GM12878 (cell line): ENCODE results near the gene POU6F2. TPM values are rescaled to one million over a fixed set of nuclear protein-coding genes. Genes with fewer than 3 reads are reported as not detected.

Experiments
- ATAC-seq: fragments of 200-7000 bp; cut with Tn5 transposase; 3 replicates; pipeline ENCODE4 v1.9.1; 2020; ENCODE audit warnings: mild to moderate bottlenecking, moderate library complexity
- BruUV-seq: library from RNA; stranded (reverse); fragments of 400-500 nt; replicated peaks from 2 replicates; lab custom pipeline; 2021; lab: Mats Ljungman, UMichigan
- CTCF ChIA-PET: fragments of 300-600 bp; sonication (Branson Sonifier 250); formaldehyde crosslinking; extraction: SDS; loops from one replicate; lab custom pipeline; 2021; ENCODE audit warnings: inconsistent platforms; lab: Yijun Ruan, JAX
- POLR2A ChIA-PET: fragments of 350-600 bp; formaldehyde crosslinking; extraction: SDS; loops from one replicate; lab custom pipeline; 2021; ENCODE audit warnings: inconsistent platforms; lab: Charles Lee
- RAD21 ChIA-PET: fragments of 300-600 bp; sonication (Branson Sonifier 250); formaldehyde crosslinking; loops from one replicate; lab custom pipeline; 2023; ENCODE audit warnings: antibody characterized with exemption; ENCODE audit not compliant: unreplicated experiment; lab: Charles Lee
- SMC1A ChIA-PET: fragments of 300-600 bp; sonication (Branson Sonifier 250); formaldehyde crosslinking; loops from one replicate; lab custom pipeline; 2023; ENCODE audit not compliant: unreplicated experiment, uncharacterized antibody; lab: Charles Lee
- DNase-seq: peaks from one replicate; pipeline ENCODE4 v3.0.0-alpha.2; 2011; ENCODE audit warnings: low read depth, low spot score
- FAIRE-seq: peaks from 3 replicates; lab custom pipeline; 2011; peaks lifted over from hg19 to GRCh38; lab: Jason Lieb, UNC
- H2AFZ ChIP-seq: 2 replicates; pipeline ENCODE4 v1.6.0; 2011; ENCODE audit warnings: low read depth, low read length, control low read depth; ENCODE audit not compliant: control insufficient read depth
- H3K27ac ChIP-seq: 2 replicates; pipeline ENCODE4 v1.5.1; 2011; ENCODE audit warnings: control low read depth; ENCODE audit not compliant: control insufficient read depth, insufficient read depth
- H3K27me3 ChIP-seq, 2 experiments: replicated peaks in 1 of 2; 2 replicates each; pipeline versions ENCODE4 v1.6.0 to v1.6.1; 2011; ENCODE audit warnings: low read length in 1 of 2; ENCODE audit not compliant: control insufficient read depth in 2 of 2, insufficient read depth in 2 of 2
- H3K36me3 ChIP-seq, 2 experiments: 2 replicates each; pipeline ENCODE4 v1.5.1; 2011; ENCODE audit warnings: low read length in 1 of 2; ENCODE audit not compliant: control insufficient read depth in 2 of 2, insufficient read depth in 2 of 2
- H3K4me1 ChIP-seq: 2 replicates; pipeline ENCODE4 v1.6.1; 2011; ENCODE audit warnings: mild to moderate bottlenecking, low read length, moderate library complexity, mixed read lengths; ENCODE audit not compliant: control insufficient read depth, insufficient read depth
- H3K4me2 ChIP-seq: 2 replicates; pipeline ENCODE4 v1.6.0; 2011; ENCODE audit warnings: control low read depth; ENCODE audit not compliant: control insufficient read depth, insufficient read depth
- H3K4me3 ChIP-seq: fragments of 200-600 bp; sonication (generic); 2 replicates; pipeline ENCODE4 v1.5.1; 2016
- H3K79me2 ChIP-seq: 2 replicates; pipeline ENCODE4 v1.6.0; 2011; ENCODE audit warnings: low read length; ENCODE audit not compliant: control insufficient read depth, insufficient read depth
- H3K9ac ChIP-seq: 2 replicates; pipeline ENCODE4 v1.8.0; 2011; ENCODE audit warnings: low read length, control low read depth, mixed read lengths; ENCODE audit not compliant: control insufficient read depth, insufficient read depth
- H3K9me3 ChIP-seq: replicated peaks from 3 replicates; pipeline ENCODE4 v1.5.1; 2011; ENCODE audit warnings: mild to moderate bottlenecking, low read length; ENCODE audit not compliant: control insufficient read depth, insufficient read depth
- H4K20me1 ChIP-seq: 2 replicates; pipeline ENCODE4 v1.6.0; 2011; ENCODE audit not compliant: control insufficient read depth, insufficient read depth
- ASH2L ChIP-seq: fragments of 300-600, 200-600 bp; sonication (generic); IDR thresholded peaks from 2 replicates; pipeline ENCODE4 v1.6.1; 2017; ENCODE audit warnings: low read depth, mild to moderate bottlenecking, borderline replicate concordance
- BCLAF1 ChIP-seq: fragments of 450-650 bp; IDR thresholded peaks from 2 replicates; pipeline ENCODE4 v1.6.1; 2017; ENCODE audit warnings: antibody characterized with exemption, mild to moderate bottlenecking, moderate library complexity
- E4F1 ChIP-seq: fragments of 450-650 bp; IDR thresholded peaks from 2 replicates; pipeline ENCODE4 v1.6.1; 2018; ENCODE audit warnings: borderline replicate concordance, mild to moderate bottlenecking; ENCODE audit not compliant: partially characterized antibody
- EED ChIP-seq: sonication (generic); IDR thresholded peaks from 2 replicates; pipeline ENCODE4 v1.6.1; 2016; ENCODE audit warnings: antibody characterized with exemption, low read depth
- FOS ChIP-seq: IDR thresholded peaks from 3 replicates; pipeline ENCODE4 v1.6.1; 2011; ENCODE audit warnings: borderline replicate concordance; ENCODE audit not compliant: insufficient read length; ENCODE audit errors: extremely low read depth
- GATAD2B ChIP-seq: fragments of 450-650 bp; conservative IDR thresholded peaks from 2 replicates; pipeline ENCODE4 v1.6.1; 2017; ENCODE audit warnings: low read depth, mild to moderate bottlenecking, moderate library complexity
- HCFC1 ChIP-seq: fragments of 150-350 bp; IDR thresholded peaks from 2 replicates; pipeline ENCODE4 v1.6.1; 2014; ENCODE audit warnings: low read length
- MLLT1 ChIP-seq: fragments of 450-650 bp; IDR thresholded peaks from 2 replicates; pipeline ENCODE4 v1.6.1; 2016; ENCODE audit warnings: mild to moderate bottlenecking
- POLR2A ChIP-seq: IDR thresholded peaks from 2 replicates; pipeline ENCODE4 v1.6.1; 2011; ENCODE audit warnings: low read depth, mild to moderate bottlenecking, low read length
- SREBF1 ChIP-seq: IDR thresholded peaks from 2 replicates; pipeline ENCODE4 v1.6.1; 2012; ENCODE audit warnings: mild to moderate bottlenecking, low read length
- SRF ChIP-seq, 2 experiments: IDR thresholded peaks; 2 replicates each; pipeline ENCODE4 v1.6.1; 2011; ENCODE audit warnings: low read depth in 2 of 2, low read length in 2 of 2, mild to moderate bottlenecking in 1 of 2, moderate library complexity in 1 of 2
- STAT3 ChIP-seq: IDR thresholded peaks from 2 replicates; pipeline ENCODE4 v1.6.1; 2011; ENCODE audit warnings: low read depth, low read length, improper control_type of control experiment
- YY1 ChIP-seq: IDR thresholded peaks from 2 replicates; pipeline ENCODE4 v1.6.1; 2011; ENCODE audit warnings: low read depth, mild to moderate bottlenecking, low read length
- ZNF217 ChIP-seq: fragments of 450-650 bp; IDR thresholded peaks from 2 replicates; pipeline ENCODE4 v1.6.1; 2017; ENCODE audit warnings: antibody characterized with exemption, mild to moderate bottlenecking
- WGBS: methylation state at CpG from one replicate; pipeline ENCODE4 v1.1.6; 2016; ENCODE audit warnings: low lambda C conversion rate; ENCODE audit not compliant: insufficient replicate concordance, insufficient coverage; ENCODE audit errors: missing lambda C conversion rate; 5-methylcytosine and 5-hydroxymethylcytosine counted together
- in situ Hi-C: fragments of 300-500 bp; cut with MboI; formaldehyde crosslinking; loops from 9 replicates; pipeline ENCODE4 v1.14.3; 2018; ENCODE audit warnings: mixed read lengths
- intact Hi-C: fragments of 100-400 bp; cut with micrococcal nuclease; formaldehyde crosslinking; loops from one replicate; pipeline ENCODE4 v1.14.2; 2022; ENCODE audit not compliant: unreplicated experiment
- polyA plus RNA-seq, 11 experiments: library from polyadenylated mRNA; depleted of rRNA in 4 of 11; unstranded in 6 of 11; stranded (reverse) in 5 of 11; fragments of >200 nt; fragmentation: Nextera tagmentation in 4 of 11; fragmentation: Illumina TruSeq in 1 of 11; extraction: Ambion mirVana in 4 of 11; extraction: Trizol in 1 of 11; gene quantifications; 1 replicate in 1 of 11; 2 replicates in 10 of 11; pipeline versions ENCODE4 v1.2.1 to v1.2.3, GENCODE V29; 2011 to 2016; ENCODE audit warnings: inconsistent platforms in 2 of 11, missing spikeins in 2 of 11, low read depth in 1 of 11
- total RNA-seq, 4 experiments: library from RNA; depleted of rRNA in 3 of 4; stranded (reverse); fragments of >200 nt in 3 of 4; fragmentation: Illumina TruSeq in 1 of 4; extraction: Trizol in 1 of 4; gene quantifications; 2 replicates each; pipeline versions ENCODE4 v1.2.1 to v1.2.3, GENCODE V29; 2013 to 2021

The POU6F2 gene
- total and polyA plus RNA-seq, 10 of the 15 experiments (the other 5 are each of a cell fraction or from before 2014, with no cell fraction given), result 0.10 TPM; not detected in 9

GRCh38 chr7:39259391-39260003 is 281.8 kb downstream of the POU6F2 start (continued):
- TF ChIP-seq MLLT1 (no peak), POLR2A (no peak), HCFC1 (no peak)

GRCh38 chr7:39260279-39260844 is 282.7 kb downstream of the POU6F2 start:
- ChIA-PET RAD21 (no interaction called here), POLR2A (no interaction called here), SMC1A (no interaction called here), CTCF (no interaction called here)
- H3K4me1 ChIP-seq, result no peaks in the 10 kb centered on the region
- H3K9me3 ChIP-seq, result no peaks in the 10 kb centered on the region
- in situ Hi-C loops (no loop called here), intact Hi-C loops (no loop called here)
- H2AFZ ChIP-seq, result no peak overlapping the region
- FAIRE-seq (no peak), DNase-seq (no peak), ATAC-seq (no peak)
- no peaks in the 10 kb centered on the region for H3K36me3 ChIP-seq
- H3K27me3 ChIP-seq, result no peaks in the 10 kb centered on the region
- 40% methylated on average over 2 of the region's 2 CpGs for WGBS
- H4K20me1 ChIP-seq, result no peaks in the 10 kb centered on the region
- BruUV-seq, result no TSS peak
- H3K9ac ChIP-seq, result no peak overlapping the region
- H3K4me3 ChIP-seq, result no peak overlapping the region
- H3K4me2 ChIP-seq, result no peak overlapping the region
- no peak overlapping the region for H3K27ac ChIP-seq
- H3K79me2 ChIP-seq, result no peaks in the 10 kb centered on the region
- TF ChIP-seq SRF (IDR thresholded peaks at IDR 0.05; ENCODE audit: low read depth in 2 of 2, low read length in 2 of 2) (no peak), EED (no peak), FOS (no peak), YY1 (no peak), BCLAF1 (no peak), MLLT1 (no peak), SREBF1 (no peak), ZNF217 (no peak), GATAD2B (no peak), E4F1 (no peak), ASH2L (no peak), STAT3 (no peak)
